HepG2 (cell line): Measurements from ENCODE around the gene BCAS3. TPM values are rescaled to one million over a fixed set of nuclear protein-coding genes. Genes with fewer than 3 reads are reported as not detected.

Experiments used
- ATAC-seq: fragments of 200-7000 bp; cut with Tn5 transposase; 3 replicates; pipeline ENCODE4 v1.9.1; 2020; ENCODE audit warnings: mild to moderate bottlenecking, moderate library complexity
- BruUV-seq: library from RNA; stranded (reverse); fragments of 400-500 nt; replicated peaks from 2 replicates; lab custom pipeline; 2021; lab: Mats Ljungman, UMichigan
- CTCF ChIA-PET: fragments of 300-600 bp; formaldehyde crosslinking; extraction: SDS; loops from one replicate; lab custom pipeline; 2021; ENCODE audit warnings: low total read pairs, inconsistent platforms, low intra/inter-chr PET ratio; lab: Yijun Ruan, JAX
- POLR2A ChIA-PET: fragments of 350-600 bp; sonication (Branson Sonifier 250); formaldehyde crosslinking; loops from one replicate; lab custom pipeline; 2020; ENCODE audit warnings: antibody characterized with exemption, inconsistent platforms; lab: Yijun Ruan, JAX
- DNase-seq: peaks from one replicate; pipeline ENCODE4 v3.0.0-alpha.2; 2015; ENCODE audit warnings: low spot score
- FAIRE-seq: peaks from 3 replicates; lab custom pipeline; 2011; peaks lifted over from hg19 to GRCh38; lab: Jason Lieb, UNC
- H2AFZ ChIP-seq: one replicate; pipeline ENCODE4 v1.6.1; 2011; ENCODE audit warnings: low read length, inconsistent platforms
- H3K27ac ChIP-seq: fragments of 300-600 bp; 3 replicates; pipeline ENCODE4 v1.8.0; 2011; ENCODE audit warnings: mixed run types, mild to moderate bottlenecking, mixed read lengths, low read length, inconsistent platforms; ENCODE audit not compliant: insufficient read depth; ENCODE audit errors: extremely low read length
- H3K27me3 ChIP-seq, 2 experiments: fragments of 200-600 bp in 1 of 2; 2 replicates in 1 of 2; 3 replicates in 1 of 2; pipeline versions ENCODE4 v1.6.0 to v1.8.0; 2011; ENCODE audit warnings: low read length in 2 of 2, mild to moderate bottlenecking in 2 of 2, moderate library complexity in 2 of 2, inconsistent platforms in 1 of 2; ENCODE audit not compliant: insufficient read depth in 2 of 2, control insufficient read depth in 1 of 2
- H3K36me3 ChIP-seq, 2 experiments: fragments of 200-600 bp in 1 of 2; replicated peaks in 1 of 2; 2 replicates in 1 of 2; 3 replicates in 1 of 2; pipeline versions ENCODE4 v1.5.1 to v1.8.0; 2011; ENCODE audit warnings: low read length in 2 of 2, inconsistent platforms in 1 of 2; ENCODE audit not compliant: insufficient read depth in 2 of 2, control insufficient read depth in 1 of 2
- H3K4me1 ChIP-seq: 2 replicates; pipeline ENCODE4 v1.5.1; 2012; ENCODE audit warnings: low read length, inconsistent platforms; ENCODE audit not compliant: insufficient read depth
- H3K4me2 ChIP-seq: 2 replicates; pipeline ENCODE4 v1.6.0; 2011; ENCODE audit warnings: low read depth, low read length, inconsistent platforms
- H3K4me3 ChIP-seq, 3 experiments: fragments of 200-600 bp in 1 of 3; sonication (generic), shearing (Covaris generic) in 1 of 3; replicated peaks in 1 of 3; 2 replicates each; pipeline ENCODE4 v1.5.1; 2011 to 2016; ENCODE audit warnings: low read length in 3 of 3, inconsistent platforms in 2 of 3, low read depth in 2 of 3, mild to moderate bottlenecking in 2 of 3, control low read depth in 1 of 3, mixed read lengths in 1 of 3; ENCODE audit not compliant: insufficient read depth in 1 of 3
- H3K79me2 ChIP-seq: one replicate; pipeline ENCODE4 v1.6.1; 2011; ENCODE audit warnings: low read length, inconsistent platforms; ENCODE audit not compliant: insufficient read depth
- H3K9ac ChIP-seq: 2 replicates; pipeline ENCODE4 v1.6.0; 2011; ENCODE audit warnings: mild to moderate bottlenecking, low read depth, low read length, inconsistent platforms; ENCODE audit not compliant: insufficient read depth
- H3K9me3 ChIP-seq: 2 replicates; pipeline ENCODE4 v1.5.1; 2012; ENCODE audit warnings: mild to moderate bottlenecking, low read length
- H4K20me1 ChIP-seq: 2 replicates; pipeline ENCODE4 v1.6.0; 2011; ENCODE audit warnings: inconsistent platforms, mild to moderate bottlenecking, low read length, moderate library complexity; ENCODE audit not compliant: insufficient read depth
- ETV6 ChIP-seq: sonication (generic); formaldehyde crosslinking; conservative IDR thresholded peaks from 2 replicates; pipeline ENCODE4 v1.4.0; 2020; ENCODE audit warnings: missing genetic modification reagents
- FOXM1 ChIP-seq: sonication (generic); formaldehyde crosslinking; IDR thresholded peaks from 2 replicates; pipeline ENCODE4 v1.5.0; 2020; ENCODE audit warnings: missing genetic modification reagents
- KAT7 ChIP-seq: IDR thresholded peaks from 2 replicates; pipeline ENCODE4 v1.6.1; 2018; ENCODE audit warnings: borderline replicate concordance, missing compliant biosample characterization
- NONO ChIP-seq, 2 experiments: fragments of 450-650 bp in 1 of 2; sonication (generic) in 1 of 2; formaldehyde crosslinking in 1 of 2; IDR thresholded peaks in 1 of 2; conservative IDR thresholded peaks in 1 of 2; 2 replicates each; pipeline versions ENCODE4 v1.6.1 to v1.8.0; 2017 to 2022; ENCODE audit warnings: mild to moderate bottlenecking in 1 of 2, missing genetic modification reagents in 1 of 2, moderate library complexity in 1 of 2
- NR3C1 ChIP-seq: sonication (generic); formaldehyde crosslinking; IDR thresholded peaks from 2 replicates; pipeline ENCODE4 v1.4.0; 2020; ENCODE audit warnings: missing genetic modification reagents
- PHF5A ChIP-seq: IDR thresholded peaks from one replicate; pipeline ENCODE4 v1.6.1; 2018; ENCODE audit warnings: low read depth, missing genetic modification reagents; ENCODE audit not compliant: unreplicated experiment
- SRSF4 ChIP-seq: fragments of 200-400 bp; formaldehyde crosslinking; IDR thresholded peaks from one replicate; pipeline ENCODE4 v1.6.1; 2018; ENCODE audit warnings: mild to moderate bottlenecking, low read depth, low read length, moderate library complexity; ENCODE audit not compliant: poor library complexity, severe bottlenecking
- THAP9 ChIP-seq: sonication (generic); formaldehyde crosslinking; IDR thresholded peaks from 2 replicates; pipeline ENCODE4; 2020; ENCODE audit warnings: missing genetic modification reagents, mild to moderate bottlenecking, borderline replicate concordance
- ZNF547 ChIP-seq: sonication (generic); formaldehyde crosslinking; IDR thresholded peaks from 2 replicates; pipeline ENCODE4 v1.5.1; 2020; ENCODE audit warnings: mild to moderate bottlenecking, missing genetic modification reagents
- ZNF563 ChIP-seq: sonication (generic); formaldehyde crosslinking; IDR thresholded peaks from 2 replicates; pipeline ENCODE4 v1.8.0; 2022; ENCODE audit warnings: mild to moderate bottlenecking, moderate library complexity, missing genetic modification reagents
- ZNF572 ChIP-seq: sonication (generic); formaldehyde crosslinking; IDR thresholded peaks from 2 replicates; pipeline ENCODE4 v1.5.1; 2020; ENCODE audit warnings: mild to moderate bottlenecking, missing genetic modification reagents
- ZNF710 ChIP-seq: sonication (generic); formaldehyde crosslinking; IDR thresholded peaks from 2 replicates; pipeline ENCODE4 v1.5.0; 2020; ENCODE audit warnings: mild to moderate bottlenecking, missing genetic modification reagents, borderline replicate concordance
- ZNF772 ChIP-seq: sonication (generic); formaldehyde crosslinking; IDR thresholded peaks from 2 replicates; pipeline ENCODE4 v1.5.0; 2020; ENCODE audit warnings: mild to moderate bottlenecking, missing genetic modification reagents
- WGBS: methylation state at CpG from one replicate; pipeline ENCODE4 v1.1.6; 2017; ENCODE audit warnings: low lambda C conversion rate; 5-methylcytosine and 5-hydroxymethylcytosine counted together
- in situ Hi-C: cut with HindIII; loops from 2 replicates; pipeline ENCODE4 v1.10.0; 2017; ENCODE audit warnings: low pct_unique_long_range_greater_than_20kb; ENCODE audit not compliant: extremely low pct_ligation_motif_present
- intact Hi-C: fragments of 100-400 bp; cut with micrococcal nuclease; formaldehyde crosslinking; loops from one replicate; pipeline ENCODE4 v1.10.0; 2022; ENCODE audit not compliant: unreplicated experiment
- polyA plus RNA-seq, 8 experiments: library from polyadenylated mRNA; depleted of rRNA in 3 of 8; stranded (reverse) in 7 of 8; unstranded in 1 of 8; fragments of >200 nt; fragmentation: Illumina TruSeq in 4 of 8; extraction: Trizol in 4 of 8; gene quantifications; 2 replicates each; pipeline versions ENCODE4 v1.2.1 to v1.2.3, GENCODE V29; 2011 to 2016; ENCODE audit warnings: low read depth in 4 of 8, missing spikeins in 1 of 8, mixed read lengths in 1 of 8; ENCODE audit not compliant: insufficient read depth in 1 of 8
- total RNA-seq, 5 experiments: library from RNA; depleted of rRNA; stranded (reverse); fragments of >200 nt; fragmentation: Illumina TruSeq; extraction: Trizol; gene quantifications; 2 replicates each; pipeline ENCODE4 v1.2.3, GENCODE V29; 2016; ENCODE audit warnings: low read depth in 1 of 5
- TF ChIP-seq, protein P1 (sequence below): IDR thresholded peaks from 2 replicates; pipeline ENCODE4 v1.6.1; 2012; ENCODE audit warnings: inconsistent platforms
- TF ChIP-seq, protein P2 (sequence below): sonication (generic); formaldehyde crosslinking; IDR thresholded peaks from 2 replicates; pipeline ENCODE4 v1.4.0; 2020; ENCODE audit warnings: mild to moderate bottlenecking, missing genetic modification reagents

Gene BCAS3
- total and polyA plus RNA-seq, 2 of the 13 experiments (the other 11 are each of a cell fraction or from before 2014, with no cell fraction given) = 10.7 to 11.2 TPM

GRCh38 chr17:61209106-61209439 lies 531.4 kb downstream of the BCAS3 start (continued):
- TF ChIP-seq ETV6 (CRISPR knock-in tag) (no peak), SRSF4 (no peak)
- TF ChIP-seq, all 625 proteins: peak for 0

DNA sequence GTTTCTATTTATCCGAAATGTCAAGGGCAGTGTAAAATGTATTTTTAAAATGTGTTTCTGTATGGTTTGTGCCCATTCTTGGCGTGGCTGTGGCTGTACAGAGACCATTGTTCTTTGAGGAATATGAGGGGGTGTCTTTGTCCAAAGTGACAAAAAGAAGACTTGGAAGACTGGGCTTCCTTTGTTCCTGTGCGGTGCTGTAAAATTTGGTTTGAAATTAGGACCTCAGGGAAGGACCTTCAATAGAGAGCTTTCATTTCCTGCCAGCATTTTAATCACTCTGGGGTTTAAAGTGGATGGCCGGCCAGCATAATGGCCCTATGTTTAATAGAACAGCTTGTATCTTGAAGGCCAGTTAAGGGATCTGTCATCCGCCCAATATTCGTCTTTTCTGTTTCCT lies 531.9 kb downstream of the BCAS3 start:
- no peaks in the 10 kb centered on the region for H4K20me1 ChIP-seq

GRCh38 chr17:61211236-61211635 lies 533.6 kb downstream of the BCAS3 start:
- Histone ChIP-seq H3K4me1 (peaks cover 12% of the 10 kb centered on the region), H3K9me3 (no peaks in the 10 kb centered on the region), H4K20me1 (no peaks in the 10 kb centered on the region), H3K79me2 (no peaks in the 10 kb centered on the region), H3K9ac (no peak overlapping the region), H3K27ac (no peak overlapping the region), H3K27me3 (no peaks in the 10 kb centered on the region), H3K4me2 (no peak overlapping the region), H3K4me3 (no peak overlapping the region), H2AFZ (no peak overlapping the region), H3K36me3 (no peaks in the 10 kb centered on the region)
- no TSS peak for BruUV-seq
- ChIA-PET POLR2A (no interaction called here), CTCF (no interaction called here)
- DNase-seq (no peak), ATAC-seq (no peak), FAIRE-seq (no peak)
- 50% methylated on average over 1 of the region's 1 CpG for WGBS
- intact Hi-C loops = no loop called here
- in situ Hi-C loops = no loop called here
- TF ChIP-seq ZNF572 (CRISPR knock-in tag) (no peak), ZNF710 (CRISPR knock-in tag) (no peak), ZNF547 (CRISPR knock-in tag) (no peak), THAP9 (CRISPR knock-in tag) (no peak)

More for the DNA sequence above, 531.9 kb downstream of the BCAS3 start:
- in situ Hi-C loops = no loop called here
- Histone ChIP-seq H3K27me3 (no peaks in the 10 kb centered on the region), H2AFZ (no peak overlapping the region), H3K4me2 (no peak overlapping the region), H3K4me1 (peaks cover 12% of the 10 kb centered on the region), H3K27ac (no peak overlapping the region), H3K9ac (no peak overlapping the region), H3K79me2 (no peaks in the 10 kb centered on the region), H3K36me3 (no peaks in the 10 kb centered on the region), H3K9me3 (no peaks in the 10 kb centered on the region), H3K4me3 (no peak overlapping the region)
- ATAC-seq = no peak
- intact Hi-C loops = no loop called here
- DNase-seq = no peak
- WGBS = 63% methylated on average over 6 of the region's 6 CpGs
- BruUV-seq = no TSS peak
- no peak for FAIRE-seq
- TF ChIP-seq KAT7 (CRISPR knock-in tag) (no peak), PHF5A (CRISPR knock-in tag) (no peak), ZNF772 (CRISPR knock-in tag) (no peak), NONO (IDR thresholded peaks at IDR 0.05) (no peak), NONO (CRISPR knock-in tag; conservative IDR thresholded peaks at IDR 0.05) (no peak), FOXM1 (CRISPR knock-in tag) (no peak), NR3C1 (CRISPR knock-in tag) (no peak), ZNF563 (no peak)
- TF ChIP-seq, protein P1, sequence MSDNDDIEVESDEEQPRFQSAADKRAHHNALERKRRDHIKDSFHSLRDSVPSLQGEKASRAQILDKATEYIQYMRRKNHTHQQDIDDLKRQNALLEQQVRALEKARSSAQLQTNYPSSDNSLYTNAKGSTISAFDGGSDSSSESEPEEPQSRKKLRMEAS = no peak
- TF ChIP-seq, protein P2, sequence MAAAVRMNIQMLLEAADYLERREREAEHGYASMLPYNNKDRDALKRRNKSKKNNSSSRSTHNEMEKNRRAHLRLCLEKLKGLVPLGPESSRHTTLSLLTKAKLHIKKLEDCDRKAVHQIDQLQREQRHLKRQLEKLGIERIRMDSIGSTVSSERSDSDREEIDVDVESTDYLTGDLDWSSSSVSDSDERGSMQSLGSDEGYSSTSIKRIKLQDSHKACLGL (CRISPR knock-in tag) = no peak
- CTCF ChIA-PET = no interaction called here
- POLR2A ChIA-PET = no interaction called here
